HUES64 (cell line): ENCODE data around the gene FUCA2.
"Not testable (repeated sequence)": the region's sequence is repeated elsewhere in the genome, so short reads cannot be mapped to it uniquely, and the experiment has no call there.

Experiments
- H3K27ac ChIP-seq: 2 replicates; pipeline ENCODE4 v1.7.0; 2013; ENCODE audit warnings: low read depth, low read length, inconsistent platforms
- H3K27me3 ChIP-seq: 2 replicates; pipeline ENCODE4 v1.6.1; 2013; ENCODE audit warnings: mild to moderate bottlenecking, low read length; ENCODE audit not compliant: insufficient read depth
- H3K36me3 ChIP-seq: 2 replicates; pipeline ENCODE4 v1.6.1; 2013; ENCODE audit warnings: mild to moderate bottlenecking, low read length; ENCODE audit not compliant: insufficient read depth
- H3K4me1 ChIP-seq: 2 replicates; pipeline ENCODE4 v1.6.1; 2013; ENCODE audit warnings: mild to moderate bottlenecking, low read length, moderate library complexity; ENCODE audit not compliant: insufficient read depth
- H3K4me3 ChIP-seq: 2 replicates; pipeline ENCODE4 v1.5.1; 2013; ENCODE audit warnings: mild to moderate bottlenecking, low read length, moderate library complexity
- H3K9ac ChIP-seq: 2 replicates; pipeline ENCODE4 v1.6.1; 2013; ENCODE audit warnings: mild to moderate bottlenecking, low read depth, low read length
- H3K9me3 ChIP-seq: 2 replicates; pipeline ENCODE4 v1.6.1; 2013; ENCODE audit warnings: low read depth, low read length; ENCODE audit not compliant: insufficient read depth
- WGBS: fragments of 150-250, 120-280 bp; methylation state at CpG from one replicate; pipeline ENCODE4 v1.1.7; 2013; ENCODE audit warnings: missing lambda C conversion rate; 5-methylcytosine and 5-hydroxymethylcytosine counted together

Gene FUCA2

GRCh38 chr6:143515061-143515760 lies 3.7 kb upstream of the FUCA2 start:
- H3K36me3 ChIP-seq = no peaks in the 10 kb centered on the region
- peaks cover 12% of the 10 kb centered on the region for H3K27me3 ChIP-seq
- no peak overlapping the region for H3K9ac ChIP-seq
- no peaks in the 10 kb centered on the region for H3K9me3 ChIP-seq
- WGBS = 90% methylated on average over 12 of the region's 12 CpGs
- H3K4me3 ChIP-seq = no peak overlapping the region
- H3K27ac ChIP-seq = no peak overlapping the region
- peaks cover 20% of the 10 kb centered on the region for H3K4me1 ChIP-seq

- H3K4me1 ChIP-seq = peaks cover 20% of the 10 kb centered on the region
- H3K9me3 ChIP-seq = no peaks in the 10 kb centered on the region
- H3K27me3 ChIP-seq = peaks cover 6% of the 10 kb centered on the region
- no peaks in the 10 kb centered on the region for H3K36me3 ChIP-seq
- no peak overlapping the region for H3K27ac ChIP-seq
- no peak overlapping the region for H3K4me3 ChIP-seq
- WGBS = 46% methylated on average over 4 of the region's 4 CpGs
- no peak overlapping the region for H3K9ac ChIP-seq
These were observed 1.9 kb upstream of the FUCA2 start for GRCh38 chr6:143513410-143513809.

- Histone ChIP-seq H3K36me3 (peaks cover 22% of the 10 kb centered on the region), H3K4me3 (peak overlapping the region; percentile 69)
- not testable (repeated sequence) for H3K9me3 ChIP-seq, H3K27ac ChIP-seq, H3K9ac ChIP-seq, H3K4me1 ChIP-seq, H3K27me3 ChIP-seq
- WGBS = 95% methylated on average over 13 of the region's 13 CpGs
These were observed 1.2 kb downstream of the FUCA2 start for GRCh38 chr6:143510326-143510725.

- Histone ChIP-seq H3K9ac (no peak overlapping the region), H3K36me3 (peaks cover 47% of the 10 kb centered on the region), H3K9me3 (no peaks in the 10 kb centered on the region), H3K27me3 (no peaks in the 10 kb centered on the region), H3K27ac (no peak overlapping the region), H3K4me1 (0 out of 2 replicates have a peak, but pooled peaks cover 5% of the 10 kb centered on the region), H3K4me3 (no peak overlapping the region)
- 96% methylated on average over 6 of the region's 6 CpGs for WGBS
These were observed 4.0 kb downstream of the FUCA2 start for GRCh38 chr6:143507358-143508145.

GRCh38 chr6:143506620-143507019 lies 4.9 kb downstream of the FUCA2 start:
- Histone ChIP-seq H3K9ac (no peak overlapping the region), H3K27me3 (no peaks in the 10 kb centered on the region), H3K4me3 (no peak overlapping the region), H3K36me3 (peaks cover 57% of the 10 kb centered on the region), H3K4me1 (0 out of 2 replicates have a peak, but pooled peaks cover under 1% of the 10 kb centered on the region), H3K27ac (no peak overlapping the region), H3K9me3 (no peaks in the 10 kb centered on the region)
- WGBS = 93% methylated on average over 2 of the region's 2 CpGs

- Histone ChIP-seq H3K9ac (no peak overlapping the region), H3K9me3 (no peaks in the 10 kb centered on the region), H3K4me1 (no peaks in the 10 kb centered on the region), H3K27ac (no peak overlapping the region), H3K27me3 (no peaks in the 10 kb centered on the region), H3K36me3 (peaks cover 61% of the 10 kb centered on the region), H3K4me3 (no peak overlapping the region)
- WGBS = 98% methylated on average over 6 of the region's 6 CpGs
These were observed 5.3 kb downstream of the FUCA2 start for GRCh38 chr6:143506199-143506598.

- 89% methylated on average over 2 of the region's 2 CpGs for WGBS
- H3K27me3 ChIP-seq = no peaks in the 10 kb centered on the region
- no peaks in the 10 kb centered on the region for H3K9me3 ChIP-seq
- H3K9ac ChIP-seq = no peak overlapping the region
- H3K4me1 ChIP-seq = no peaks in the 10 kb centered on the region
- H3K36me3 ChIP-seq = peaks cover 67% of the 10 kb centered on the region
- H3K27ac ChIP-seq = no peak overlapping the region
- H3K4me3 ChIP-seq = no peak overlapping the region
These were observed 6.0 kb downstream of the FUCA2 start for GRCh38 chr6:143505537-143505936.

GRCh38 chr6:143505111-143505510 lies 6.4 kb downstream of the FUCA2 start:
- Histone ChIP-seq H3K27me3 (no peaks in the 10 kb centered on the region), H3K4me1 (no peaks in the 10 kb centered on the region), H3K9ac (no peak overlapping the region), H3K27ac (no peak overlapping the region), H3K4me3 (no peak overlapping the region), H3K36me3 (peaks cover 71% of the 10 kb centered on the region), H3K9me3 (no peaks in the 10 kb centered on the region)
- WGBS = 97% methylated on average over 5 of the region's 5 CpGs

- Histone ChIP-seq H3K9me3 (no peaks in the 10 kb centered on the region), H3K27ac (no peak overlapping the region), H3K27me3 (no peaks in the 10 kb centered on the region), H3K4me1 (no peaks in the 10 kb centered on the region), H3K9ac (no peak overlapping the region), H3K4me3 (no peak overlapping the region), H3K36me3 (peaks cover 78% of the 10 kb centered on the region)
- 93% methylated on average over 1 of the region's 1 CpG for WGBS
These were observed 7.2 kb downstream of the FUCA2 start for GRCh38 chr6:143504369-143504768.

GRCh38 chr6:143501851-143502250 lies 9.7 kb downstream of the FUCA2 start:
- Histone ChIP-seq H3K9me3 (no peaks in the 10 kb centered on the region), H3K4me3 (no peak overlapping the region), H3K27me3 (no peaks in the 10 kb centered on the region), H3K4me1 (no peaks in the 10 kb centered on the region), H3K27ac (no peak overlapping the region), H3K9ac (no peak overlapping the region), H3K36me3 (peaks cover 92% of the 10 kb centered on the region)
- WGBS = 93% methylated on average over 2 of the region's 2 CpGs

GRCh38 chr6:143498428-143498827 lies 13.1 kb downstream of the FUCA2 start:
- Histone ChIP-seq H3K27me3 (no peaks in the 10 kb centered on the region), H3K4me3 (no peak overlapping the region), H3K9me3 (no peaks in the 10 kb centered on the region), H3K9ac (no peak overlapping the region), H3K27ac (no peak overlapping the region), H3K36me3 (peaks cover 89% of the 10 kb centered on the region), H3K4me1 (no peaks in the 10 kb centered on the region)
- 90% methylated on average over 4 of the region's 4 CpGs for WGBS
